ENCODE measurements around the gene SLFNL1. TPM values are rescaled to one million over a fixed set of nuclear protein-coding genes. Genes with fewer than 3 reads are reported as not detected.

Gene SLFNL1
- total RNA-seq, 1 experiment from 2014 or later = 0.39 TPM

DNA sequence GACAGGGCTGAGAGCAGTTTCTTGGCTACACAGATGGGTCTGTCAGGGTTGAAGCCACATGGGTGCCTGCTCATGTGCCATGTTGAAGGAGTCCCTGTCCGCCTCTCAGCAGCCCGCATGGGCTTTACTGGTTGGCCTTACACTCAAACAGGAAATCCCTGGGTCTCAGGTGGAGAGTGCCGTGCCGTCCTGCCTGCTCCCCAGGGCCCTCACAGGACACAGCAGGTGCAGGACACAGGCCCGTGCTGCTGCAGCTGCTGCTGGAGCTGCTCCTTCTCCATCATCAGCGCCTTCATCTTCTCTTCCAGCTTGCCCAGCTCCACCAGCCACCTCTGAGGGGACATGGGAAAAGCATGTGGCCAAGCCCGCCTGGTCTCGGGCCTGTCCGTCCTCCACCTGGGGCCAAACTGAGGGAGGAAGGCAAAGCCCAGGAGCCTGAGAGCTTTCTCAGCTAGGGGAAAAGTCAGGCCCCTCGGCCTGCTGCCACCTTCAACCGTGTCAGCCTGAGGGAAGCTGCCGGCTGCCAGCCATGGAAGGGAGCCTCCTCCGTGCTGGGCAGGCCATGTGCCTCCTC, 5.5 kb downstream of the SLFNL1 start:
- H3K9me3 ChIP-seq (ENCODE audit: low read depth, low read length, poor library complexity, severe bottlenecking) = no peaks in the 10 kb centered on the region
- H3K36me3 ChIP-seq (ENCODE audit: insufficient read depth, low read length, poor library complexity, severe bottlenecking) = peaks cover 51% of the 10 kb centered on the region
- ChIA-PET POLR2A (ENCODE audit: low non-redundant PET) (no interaction called here), CTCF (no interaction called here)
- H3K4me3 ChIP-seq (ENCODE audit: low read depth, low read length, poor library complexity, severe bottlenecking) = no peak overlapping the region
- H3K27me3 ChIP-seq (replicated peaks; ENCODE audit: insufficient read depth, low read depth, low read length, poor library complexity) = no peaks in the 10 kb centered on the region
- H3K4me1 ChIP-seq (ENCODE audit: insufficient read depth, low read length, poor library complexity, severe bottlenecking) = no peaks in the 10 kb centered on the region
- DNase-seq (ENCODE audit: low spot score) = no peak
- intact Hi-C loops (cut with micrococcal nuclease; ENCODE audit: unreplicated experiment) = loop anchor here (5.0 kb wide), 1 partner anchor 226 kb away; the partner anchor contains the start of gene SCMH1
- TF ChIP-seq, protein P1, sequence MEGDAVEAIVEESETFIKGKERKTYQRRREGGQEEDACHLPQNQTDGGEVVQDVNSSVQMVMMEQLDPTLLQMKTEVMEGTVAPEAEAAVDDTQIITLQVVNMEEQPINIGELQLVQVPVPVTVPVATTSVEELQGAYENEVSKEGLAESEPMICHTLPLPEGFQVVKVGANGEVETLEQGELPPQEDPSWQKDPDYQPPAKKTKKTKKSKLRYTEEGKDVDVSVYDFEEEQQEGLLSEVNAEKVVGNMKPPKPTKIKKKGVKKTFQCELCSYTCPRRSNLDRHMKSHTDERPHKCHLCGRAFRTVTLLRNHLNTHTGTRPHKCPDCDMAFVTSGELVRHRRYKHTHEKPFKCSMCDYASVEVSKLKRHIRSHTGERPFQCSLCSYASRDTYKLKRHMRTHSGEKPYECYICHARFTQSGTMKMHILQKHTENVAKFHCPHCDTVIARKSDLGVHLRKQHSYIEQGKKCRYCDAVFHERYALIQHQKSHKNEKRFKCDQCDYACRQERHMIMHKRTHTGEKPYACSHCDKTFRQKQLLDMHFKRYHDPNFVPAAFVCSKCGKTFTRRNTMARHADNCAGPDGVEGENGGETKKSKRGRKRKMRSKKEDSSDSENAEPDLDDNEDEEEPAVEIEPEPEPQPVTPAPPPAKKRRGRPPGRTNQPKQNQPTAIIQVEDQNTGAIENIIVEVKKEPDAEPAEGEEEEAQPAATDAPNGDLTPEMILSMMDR (conservative IDR thresholded peaks at IDR 0.05; ENCODE audit: low read depth, low read length) = no peak
- BruUV-seq (replicated peaks) = no TSS peak
- peak overlapping the region; percentile 42 for H3K27ac ChIP-seq (ENCODE audit: low read depth, low read length, poor library complexity, severe bottlenecking)

DNA sequence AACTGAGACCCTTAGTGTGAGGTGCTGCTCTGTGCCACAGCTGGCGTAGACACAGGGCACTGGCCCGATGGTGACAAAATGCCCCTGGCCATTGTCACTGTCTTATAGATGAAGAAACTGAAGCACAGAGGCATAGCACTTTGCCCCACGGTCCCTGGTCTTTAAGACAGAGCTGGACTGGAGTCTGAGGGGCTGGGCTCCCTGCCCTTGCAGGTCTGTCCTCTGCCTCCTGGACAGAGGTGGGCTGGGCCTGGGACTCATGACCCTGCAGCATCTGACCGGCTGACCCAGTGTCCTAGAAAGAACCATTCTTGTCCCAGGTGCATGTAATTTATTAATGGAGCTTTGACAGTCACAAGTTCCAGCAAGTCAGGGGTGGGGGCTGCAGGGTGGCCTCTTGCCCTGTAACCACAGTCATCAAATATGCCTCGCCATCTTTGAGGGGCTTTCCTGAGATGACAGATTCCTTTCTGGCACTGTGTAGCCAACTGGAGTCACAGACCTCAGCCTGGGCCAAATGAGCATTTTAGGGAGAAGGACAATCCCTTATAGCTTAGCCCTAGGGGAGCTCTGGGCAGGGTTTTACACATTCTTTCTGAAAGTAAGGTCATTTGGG, 6.1 kb downstream of the SLFNL1 start:
- CTCF ChIA-PET = no interaction called here

DNA sequence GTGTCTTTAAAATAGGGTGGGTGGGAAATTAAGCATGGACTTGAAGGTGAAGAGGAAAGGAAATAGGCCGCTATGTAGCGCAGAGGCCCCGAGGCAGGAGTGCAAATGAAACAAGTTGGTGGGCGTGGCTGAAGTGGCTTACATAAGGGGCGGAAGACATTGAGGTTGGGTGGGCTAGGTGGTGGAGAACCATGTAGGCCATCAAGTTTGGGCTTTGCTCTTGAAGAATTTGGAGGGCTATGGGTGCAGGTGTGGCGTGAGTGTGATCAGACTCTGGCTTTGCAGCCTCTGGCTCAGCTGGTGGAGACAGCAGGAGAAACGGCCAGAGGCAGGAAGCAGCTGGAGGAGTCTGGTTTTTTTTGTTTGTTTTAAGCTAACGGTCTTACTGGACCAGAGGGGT, 6.7 kb downstream of the SLFNL1 start:
- no peak for DNase-seq (ENCODE audit: low spot score)
- TF ChIP-seq, protein P1 (conservative IDR thresholded peaks at IDR 0.05; ENCODE audit: low read depth, low read length) = no peak
- TF ChIP-seq EZH2 (IDR thresholded peaks at IDR 0.05; ENCODE audit: borderline replicate concordance, low read depth, low read length, poor library complexity, severe bottlenecking) = no peak
- no TSS peak for BruUV-seq (replicated peaks)
- peaks cover 63% of the 10 kb centered on the region for H3K36me3 ChIP-seq (ENCODE audit: insufficient read depth, low read length, poor library complexity, severe bottlenecking)
- CTCF ChIA-PET = no interaction called here
- no peaks in the 10 kb centered on the region for H3K4me1 ChIP-seq (ENCODE audit: insufficient read depth, low read length, poor library complexity, severe bottlenecking)
- no peak overlapping the region for H3K27ac ChIP-seq (ENCODE audit: low read depth, low read length, poor library complexity, severe bottlenecking)
- intact Hi-C loops (cut with micrococcal nuclease; ENCODE audit: unreplicated experiment) = loop anchor here (5.0 kb wide), 1 partner anchor 227 kb away; the partner anchor contains the start of gene SCMH1
- H3K4me3 ChIP-seq (ENCODE audit: low read depth, low read length, poor library complexity, severe bottlenecking) = no peak overlapping the region
- H3K27me3 ChIP-seq (replicated peaks; ENCODE audit: insufficient read depth, low read depth, low read length, poor library complexity) = no peaks in the 10 kb centered on the region
- POLR2A ChIA-PET (ENCODE audit: low non-redundant PET) = no interaction called here
- H3K9me3 ChIP-seq (ENCODE audit: low read depth, low read length, poor library complexity, severe bottlenecking) = no peaks in the 10 kb centered on the region

More for the DNA sequence above, 6.1 kb downstream of the SLFNL1 start:
- intact Hi-C loops (cut with micrococcal nuclease; ENCODE audit: unreplicated experiment) = loop anchor here (5.0 kb wide), 1 partner anchor 227 kb away; the partner anchor contains the start of gene SCMH1
- Histone ChIP-seq H3K36me3 (ENCODE audit: insufficient read depth, low read length, poor library complexity, severe bottlenecking) (peaks cover 57% of the 10 kb centered on the region), H3K27me3 (replicated peaks; ENCODE audit: insufficient read depth, low read depth, low read length, poor library complexity) (no peaks in the 10 kb centered on the region), H3K4me1 (ENCODE audit: insufficient read depth, low read length, poor library complexity, severe bottlenecking) (no peaks in the 10 kb centered on the region), H3K27ac (ENCODE audit: low read depth, low read length, poor library complexity, severe bottlenecking) (no peak overlapping the region), H3K4me3 (ENCODE audit: low read depth, low read length, poor library complexity, severe bottlenecking) (no peak overlapping the region), H3K9me3 (ENCODE audit: low read depth, low read length, poor library complexity, severe bottlenecking) (no peaks in the 10 kb centered on the region)
- DNase-seq (ENCODE audit: low spot score) = no peak
- POLR2A ChIA-PET (ENCODE audit: low non-redundant PET) = no interaction called here
- TF ChIP-seq EZH2 (IDR thresholded peaks at IDR 0.05; ENCODE audit: borderline replicate concordance, low read depth, low read length, poor library complexity, severe bottlenecking) = no peak
- TF ChIP-seq, protein P1 (conservative IDR thresholded peaks at IDR 0.05; ENCODE audit: low read depth, low read length) = no peak
- BruUV-seq (replicated peaks) = no TSS peak
